Heart right ventricle (tissue), 16 donors: Measurements from ENCODE around the gene TSPYL6. TPM values are rescaled to one million over a fixed set of nuclear protein-coding genes. Genes with fewer than 3 reads are reported as not detected.
"Not testable (repeated sequence)": the region's sequence is repeated elsewhere in the genome, so short reads cannot be mapped to it uniquely, and the experiment has no call there.

Experiments
- ATAC-seq, 8 donors: fragments of 200-7000 bp; cut with Tn5 transposase; one replicate each; pipeline ENCODE4 v1.9.1; 2020; ENCODE audit warnings: mild to moderate bottlenecking in 8 of 8, moderate library complexity in 8 of 8, moderate number of reproducible peaks in 1 of 8
- DNase-seq, 2 donors: peaks; one replicate each; pipeline ENCODE4 v3.0.0-alpha.2; 2020
- H3K27ac ChIP-seq, 10 donors: fragments of 200-600 bp; sonication (generic) in 2 of 10; one replicate each; pipeline versions ENCODE4 v1.5.0 to v1.8.0; 2020 to 2022; ENCODE audit warnings: mild to moderate bottlenecking in 3 of 10
- H3K27me3 ChIP-seq, 7 donors: fragments of 200-600 bp; one replicate each; pipeline ENCODE4 v1.8.0; 2021 to 2022; ENCODE audit warnings: mild to moderate bottlenecking in 2 of 7
- H3K36me3 ChIP-seq, 9 donors: fragments of 200-600 bp; sonication (generic) in 1 of 9; one replicate each; pipeline versions ENCODE4 v1.5.0 to v1.8.0; 2020 to 2022; ENCODE audit warnings: mild to moderate bottlenecking in 2 of 9
- H3K4me1 ChIP-seq, 9 donors: fragments of 200-600 bp; sonication (generic) in 1 of 9; one replicate each; pipeline versions ENCODE4 v1.5.0 to v1.8.0; 2020 to 2022; ENCODE audit warnings: mild to moderate bottlenecking in 4 of 9
- H3K4me3 ChIP-seq, 10 donors: fragments of 200-600 bp; sonication (generic) in 2 of 10; one replicate each; pipeline versions ENCODE4 v1.5.0 to v1.8.0; 2020 to 2022; ENCODE audit warnings: mild to moderate bottlenecking in 7 of 10, moderate library complexity in 2 of 10
- H3K9me3 ChIP-seq, 11 donors: fragments of 200-600 bp in 10 of 11; sonication (generic) in 2 of 11; one replicate each; pipeline versions ENCODE4 v1.5.0 to v1.8.0; 2013 to 2022; ENCODE audit warnings: mild to moderate bottlenecking in 2 of 11, control low read depth in 1 of 11, moderate library complexity in 1 of 11
- CTCF ChIP-seq, 9 donors: fragments of 200-600 bp; sonication (generic) in 2 of 9; IDR thresholded peaks; one replicate each; pipeline versions ENCODE4 v1.5.0 to v1.8.0; 2021 to 2022; ENCODE audit warnings: antibody characterized with exemption in 9 of 9, mild to moderate bottlenecking in 5 of 9, moderate library complexity in 1 of 9
- WGBS, 2 donors: extraction: QIAGEN DNeasy Blood & Tissue Kit; methylation state at CpG; one replicate each; pipeline ENCODE4 v1.1.7; 2013; ENCODE audit warnings: inconsistent platforms in 1 of 2; 5-methylcytosine and 5-hydroxymethylcytosine counted together
- intact Hi-C, 10 donors: fragments of 100-400 bp; cut with DNase I; formaldehyde crosslinking; loops; one replicate each; pipeline versions ENCODE4 v1.11.1 to v1.14.2; 2022
- long read RNA-seq, 3 donors: library from polyadenylated mRNA; unstranded; transcript quantifications; one replicate each; pipeline ENCODE4 v2.0.0, GENCODE V29; 2020 to 2021
- polyA plus RNA-seq, 2 donors: library from polyadenylated mRNA; stranded (reverse); fragments of 200-250 nt; gene quantifications; one replicate each; pipeline ENCODE4 v1.2.3, GENCODE V29; 2013
- total RNA-seq, 10 donors: library from RNA; stranded (reverse); fragmentation: NEBNext Ultra II Directional in 3 of 10; extraction: Animal tissue kit (Norgen Biotek cat#: 25700) in 3 of 10; gene quantifications; one replicate each; pipeline versions ENCODE4 v1.2.1 to v1.2.4, GENCODE V29; 2021 to 2023
- donor health status: Arrhythmogenic right ventricular cardiomyopathy.
- donor health status: ischemic (EF 13 %, LVEDD 7.1; RV severe dilation, severe dysfunction).
- donor health status: healthy with polysubstance abuse.
- donor health status: DM: no; HTN: yes; CAD: no.
- donor health status: DM: no; HTN: no; CAD: no.
- donor health status: ischemic (EF 25% LVEDD 6.9; RV normal size, moderate dysfunction).
- donor health status: ischemic (EF 25% LVEDD 5.7; RV mildly dilated, moderate dysfunction).
- donor health status: healthy.
- donor health status: DM: yes; HTN: yes; CAD: no.
- donor health status: Ischemic cardiomyopathy.
- donor health status: ischemic (EF 35%, LVEDD 5.7; RV mildly dilated, moderate dysfunction).
- donor health status: nonischemic (EF 11% LVEDD 7.7; RV severe dilation, severe dysfunction).
- donor health status: DM: yes; HTN: yes; CAD: no.
- donor health status: PGD.
- donor health status: ischemic (EF 29% LVEDD 5.4; RV normal size, mild dysfunction).
- donor health status: nonischemic (EF 23%, LVEDD 6.1; RV moderate dilation, normal function).

TSPYL6 gene
- total RNA-seq, result under 1 TPM in 3 of 10 donors, not detected in 7; 0.07 to 0.21 (median 0.20) TPM
- under 1 TPM; 0.01 to 0.22 TPM for polyA plus RNA-seq
- long read RNA-seq, donor 1, result 0 reads
- long read RNA-seq, donor 2, partial matches to known transcripts, result 0 of 1 reads
- long read RNA-seq, donor 2, other reads (novel, unspliced or antisense), result 1 of 1 reads
- long read RNA-seq, donor 3, result 0 reads

- H3K36me3 ChIP-seq, result peaks cover 0 to 11% (median 0%) of the 10 kb centered on the region in 9 donors
- DNase-seq (no peak), ATAC-seq (no peak)
- H3K27ac ChIP-seq, result no peak within 1 kb of the TSS
- H3K4me3 ChIP-seq, result no peak within 1 kb of the TSS
- no peak for TF ChIP-seq CTCF (IDR thresholded peaks at IDR 0.05)
- no peaks in the 10 kb centered on the region for H3K27me3 ChIP-seq
- no peaks in the 10 kb centered on the region for H3K9me3 ChIP-seq
- WGBS, 2 donors, result 98 to 99% methylated on average over 25 of the region's 25 CpGs
- intact Hi-C loops, result no loop called here
- H3K4me1 ChIP-seq, result peaks cover 0 to under 1% (median 0%) of the 10 kb centered on the region in 9 donors
These were observed at the start of gene TSPYL6 for GRCh38 chr2:54256091-54256694. Gene TSPYL6 (minus strand): TSS chr2:54256229. CDS start chr2:54256151, 78 bp downstream.

- intact Hi-C loops, result no loop called here
- no peaks in the 10 kb centered on the region for H3K27me3 ChIP-seq
- H3K9me3 ChIP-seq, result no peaks in the 10 kb centered on the region
- H3K4me3 ChIP-seq, result no peak overlapping the region
- no peak overlapping the region for H3K27ac ChIP-seq
- ATAC-seq, result no peak
- DNase-seq, result no peak
- TF ChIP-seq CTCF (IDR thresholded peaks at IDR 0.05), result no peak
- H3K36me3 ChIP-seq, result no peaks in the 10 kb centered on the region
- no peaks in the 10 kb centered on the region for H3K4me1 ChIP-seq
These were observed 47.6 kb upstream of the TSPYL6 start for GRCh38 chr2:54303631-54304030.

- Histone ChIP-seq H3K36me3 (no peaks in the 10 kb centered on the region), H3K9me3 (no peaks in the 10 kb centered on the region), H3K4me3 (no peak overlapping the region), H3K27ac (no peak overlapping the region), H3K27me3 (no peaks in the 10 kb centered on the region), H3K4me1 (no peaks in the 10 kb centered on the region)
- no peak for TF ChIP-seq CTCF (IDR thresholded peaks at IDR 0.05)
- DNase-seq (no peak), ATAC-seq (no peak)
- WGBS, 2 donors, result 97 to 98% methylated on average over 5 of the region's 5 CpGs
- intact Hi-C loops, result no loop called here
These were observed 42.5 kb upstream of the TSPYL6 start for GRCh38 chr2:54298514-54298913.

GRCh38 chr2:54295911-54296310 lies 39.9 kb upstream of the TSPYL6 start:
- no peak for TF ChIP-seq CTCF (IDR thresholded peaks at IDR 0.05)
- Histone ChIP-seq H3K9me3 (no peaks in the 10 kb centered on the region), H3K27ac (no peak overlapping the region), H3K27me3 (no peaks in the 10 kb centered on the region), H3K36me3 (no peaks in the 10 kb centered on the region), H3K4me1 (peaks cover 0 to under 1% (median 0%) of the 10 kb centered on the region in 9 donors), H3K4me3 (no peak overlapping the region)
- ATAC-seq (no peak), DNase-seq (no peak)
- intact Hi-C loops, result no loop called here
- 90 to 94% methylated on average over 5 of the region's 5 CpGs for WGBS, 2 donors

GRCh38 chr2:54294665-54295064 lies 38.6 kb upstream of the TSPYL6 start:
- ATAC-seq, intact Hi-C loops, H3K4me1 ChIP-seq, H3K27ac ChIP-seq, H3K27me3 ChIP-seq, DNase-seq, H3K36me3 ChIP-seq, H3K9me3 ChIP-seq, H3K4me3 ChIP-seq: not testable (repeated sequence)
- 89 to 95% methylated on average over 2 of the region's 2 CpGs for WGBS, 2 donors
